ENCODE results near the gene GALNT14. TPM values are rescaled to one million over a fixed set of nuclear protein-coding genes. Genes with fewer than 3 reads are reported as not detected.

The GALNT14 gene
- total and polyA plus RNA-seq, 10 of the 15 experiments (the other 5 are each of a cell fraction or from before 2014, with no cell fraction given), result 3.7 to 17.8 (median 6.0) TPM

- Histone ChIP-seq H3K9ac (ENCODE audit: control insufficient read depth, insufficient read depth, low read length) (no peak overlapping the region), H4K20me1 (ENCODE audit: control insufficient read depth, insufficient read depth) (no peaks in the 10 kb centered on the region), H3K27ac (ENCODE audit: control insufficient read depth, insufficient read depth) (no peak overlapping the region), H3K79me2 (ENCODE audit: control insufficient read depth, insufficient read depth, low read length) (no peaks in the 10 kb centered on the region), H3K4me2 (ENCODE audit: control insufficient read depth, insufficient read depth) (no peak overlapping the region), H3K27me3 (replicated peaks in 1 of 2; ENCODE audit: control insufficient read depth in 2 of 2, insufficient read depth in 2 of 2, low read length in 1 of 2) (no peaks in the 10 kb centered on the region; a peak in 1 of 4 replicates), H3K4me1 (ENCODE audit: control insufficient read depth, insufficient read depth, low read length) (no peaks in the 10 kb centered on the region), H3K36me3 (ENCODE audit: control insufficient read depth in 2 of 2, insufficient read depth in 2 of 2, low read length in 1 of 2) (no peaks in the 10 kb centered on the region), H3K4me3 (no peak overlapping the region), H2AFZ (ENCODE audit: control insufficient read depth, low read depth, low read length) (no peak overlapping the region), H3K9me3 (replicated peaks; ENCODE audit: control insufficient read depth, insufficient read depth, low read length) (no peaks in the 10 kb centered on the region)
- FAIRE-seq (no peak), DNase-seq (ENCODE audit: low read depth, low spot score) (no peak), ATAC-seq (no peak)
- ChIA-PET POLR2A (no interaction called here), CTCF (no interaction called here), RAD21 (ENCODE audit: unreplicated experiment) (no interaction called here), SMC1A (ENCODE audit: uncharacterized antibody, unreplicated experiment) (interaction anchor here (0.8 kb wide), 1 partner anchor 9 kb away, joined by 3 read pairs; no protein-coding TSS in a partner anchor)
- WGBS (ENCODE audit: insufficient coverage, insufficient replicate concordance, low lambda C conversion rate, missing lambda C conversion rate), result 61% methylated on average over 5 of the region's 5 CpGs
- in situ Hi-C loops (cut with MboI), result no loop called here
- BruUV-seq (replicated peaks), result no TSS peak
- intact Hi-C loops (cut with micrococcal nuclease; ENCODE audit: unreplicated experiment), result no loop called here
- TF ChIP-seq SIX5 (IDR thresholded peaks at IDR 0.05; ENCODE audit: low read depth, low read length, severe bottlenecking) (no peak), REST (IDR thresholded peaks at IDR 0.05; ENCODE audit: low read depth, low read length) (no peak), ATF3 (IDR thresholded peaks at IDR 0.05; ENCODE audit: borderline replicate concordance, extremely low read depth, low read depth, low read length) (no peak), PRDM15 (CRISPR knock-in tag; IDR thresholded peaks at IDR 0.05) (no peak)
Observed at GRCh38 chr2:31052284-31052683, 86.0 kb downstream of the GALNT14 start.
